Midbrain (tissue), 1 donor: ENCODE measurements around the gene ADAM15.

Experiments
- DNase-seq: peaks from one replicate; lab custom pipeline; 2025; lab: John Stamatoyannopoulos, UW

ADAM15 gene

DNA sequence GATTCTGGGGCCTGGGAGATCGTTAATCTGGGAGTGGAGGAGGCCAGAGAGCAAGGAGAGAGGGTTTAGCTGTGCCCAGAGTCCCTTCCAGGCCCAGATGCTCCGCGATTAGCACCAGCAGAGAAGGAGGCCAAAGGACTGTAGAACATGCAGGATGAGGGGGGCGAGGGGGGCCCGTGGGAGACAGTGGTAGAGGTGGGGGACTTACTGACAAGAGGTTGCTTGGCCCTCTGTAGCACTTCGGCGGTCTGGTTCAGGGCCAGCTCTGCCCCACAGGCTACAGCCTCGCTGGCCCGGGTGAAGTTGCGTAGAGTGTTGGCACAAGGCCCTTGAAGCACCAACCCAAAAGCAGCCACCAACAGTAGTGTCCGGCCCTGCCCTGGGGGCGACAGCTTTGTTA lies 18.2 kb upstream of the ADAM15 start:
- no peak for DNase-seq

DNA sequence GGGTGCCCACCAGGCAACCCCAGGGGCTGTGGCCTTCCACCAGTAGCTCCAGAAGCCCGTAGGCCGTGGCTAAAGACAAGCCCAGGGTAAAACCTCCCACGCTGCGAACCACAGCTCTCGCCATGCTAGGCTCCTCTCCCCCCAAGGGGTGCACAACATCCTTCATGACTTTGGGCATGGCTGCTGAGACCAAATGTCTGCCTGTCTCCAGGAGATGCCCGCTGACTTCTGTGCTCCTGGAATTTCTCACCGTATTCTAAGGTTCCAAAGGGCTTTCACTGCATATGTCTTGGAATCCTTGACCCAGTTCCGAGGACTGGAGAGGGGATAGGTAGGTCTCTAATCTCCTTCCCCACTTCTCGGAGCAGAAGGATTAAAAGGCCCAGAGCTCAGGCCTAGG lies 17.6 kb upstream of the ADAM15 start, which contains the start of the genes DCST1 and DCST2:
DCST1 (plus strand) TSS at position 301 of the 400 bp plus-strand sequence. CDS start 213 bp downstream, outside the sequence.
DCST2 (minus strand) TSS at position 258 of the 400 bp plus-strand sequence; CDS start at position 178, 80 bp downstream.
- DNase-seq, result no peak

DNA sequence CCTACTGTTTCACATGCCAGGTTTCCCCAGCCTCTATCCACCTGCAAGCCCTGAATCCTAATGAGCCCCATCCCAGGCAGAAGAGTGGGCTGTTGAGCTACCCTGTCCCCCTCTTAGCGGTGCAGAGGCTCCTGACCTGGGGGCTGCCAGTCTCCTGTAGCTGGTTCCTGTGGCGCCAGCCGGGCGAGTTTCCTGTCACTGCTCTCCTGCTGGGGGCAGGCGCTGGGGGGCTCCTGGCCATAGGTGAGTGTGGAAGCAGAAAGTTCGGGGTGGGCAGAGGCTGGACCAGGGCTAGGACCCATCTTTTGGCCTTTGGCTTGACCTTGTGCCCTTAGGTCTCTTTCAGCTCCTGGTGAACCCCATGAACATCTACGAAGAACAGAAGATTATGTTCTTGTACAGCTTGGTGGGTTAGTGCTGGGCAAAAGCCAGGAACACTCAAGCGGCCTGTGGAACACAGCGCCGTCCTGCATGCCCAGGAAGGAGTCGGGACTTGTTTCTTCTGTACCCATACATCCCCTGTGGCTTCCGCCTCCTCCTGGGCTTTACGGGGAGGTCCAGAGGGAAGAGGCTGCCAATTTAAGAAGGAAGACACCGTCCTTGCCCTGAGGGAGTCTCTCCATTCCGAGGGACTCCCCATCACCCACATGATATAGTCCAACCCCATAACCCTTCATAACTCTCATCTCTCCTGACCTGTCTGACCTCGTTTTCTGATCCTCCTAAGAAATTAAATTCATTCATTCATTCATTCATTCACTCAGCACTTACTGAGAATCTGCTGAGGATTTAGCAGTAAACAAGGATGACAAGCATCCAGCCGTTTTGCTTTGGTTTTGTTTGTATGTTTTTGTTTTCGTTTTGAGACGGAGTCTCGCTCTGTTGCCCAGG lies 16.6 kb upstream of the ADAM15 start:
- no peak for DNase-seq

DNA sequence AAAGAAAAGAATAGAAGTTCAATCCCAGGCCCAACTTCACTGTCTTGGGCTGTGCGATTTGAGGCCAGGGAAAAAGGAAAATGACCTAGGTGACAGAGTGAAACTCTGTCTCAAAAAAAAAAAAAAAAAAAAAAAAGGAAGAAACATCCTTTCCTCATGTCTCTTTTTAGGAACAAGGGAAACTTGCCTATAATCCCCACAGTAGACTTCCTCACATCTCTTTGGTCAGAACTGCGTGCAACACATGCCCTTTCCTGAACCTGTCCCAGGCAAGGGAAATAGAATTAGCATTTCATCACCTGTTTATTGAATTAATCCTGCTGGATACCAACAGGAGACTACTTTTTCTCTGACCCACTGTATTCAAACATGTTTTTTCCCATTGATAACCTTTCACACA lies 15.2 kb upstream of the ADAM15 start:
- DNase-seq, result no peak

DNA sequence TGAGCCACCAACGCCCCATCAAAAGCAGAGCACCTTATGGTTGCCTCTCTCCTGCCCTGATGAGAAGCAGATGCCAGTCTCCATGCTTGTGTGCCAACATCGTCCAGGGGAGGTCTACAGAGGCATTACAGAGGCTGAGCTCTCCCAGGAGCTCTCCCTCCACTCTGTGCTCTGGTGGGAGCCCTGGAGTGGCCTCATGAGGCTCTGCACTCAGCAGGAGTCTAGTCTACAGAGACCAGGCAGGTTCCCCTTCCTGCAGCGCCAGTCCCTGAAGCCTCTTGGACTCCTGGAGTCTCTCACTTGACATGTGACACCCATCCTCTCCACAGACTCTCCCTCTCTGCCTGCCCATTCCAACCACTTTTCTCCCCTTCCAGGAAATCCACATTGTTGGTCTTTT lies 14.1 kb upstream of the ADAM15 start:
- DNase-seq, result no peak

DNA sequence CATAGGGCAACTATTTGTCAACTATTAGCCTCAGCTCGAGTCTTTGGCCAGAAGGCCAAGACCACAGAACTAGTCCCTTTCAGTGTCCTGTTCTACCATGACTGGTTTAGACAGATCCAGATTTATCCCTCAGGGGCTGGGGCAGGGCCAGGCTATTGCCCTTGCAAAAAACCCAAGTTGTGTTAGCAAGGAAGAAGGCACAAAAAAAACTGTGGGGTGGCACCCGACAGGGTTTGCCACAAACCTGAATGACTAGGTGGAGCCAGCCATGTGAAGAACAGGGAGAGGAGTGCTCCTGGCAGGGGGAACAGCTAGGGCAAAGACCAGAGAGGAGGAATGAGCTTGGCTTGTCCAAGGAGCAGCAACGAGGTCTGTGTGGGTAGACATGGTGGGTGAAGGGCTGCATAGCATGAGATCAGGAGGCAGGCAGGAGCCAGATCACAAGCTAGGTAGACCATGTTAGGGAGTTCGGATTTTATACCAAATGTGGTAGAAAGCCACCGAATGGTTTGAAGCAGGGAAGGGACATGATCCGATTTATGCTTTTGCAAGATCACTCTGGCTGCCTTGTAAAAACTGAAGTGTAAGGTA lies 13.2 kb upstream of the ADAM15 start:
- DNase-seq, result no peak

DNA sequence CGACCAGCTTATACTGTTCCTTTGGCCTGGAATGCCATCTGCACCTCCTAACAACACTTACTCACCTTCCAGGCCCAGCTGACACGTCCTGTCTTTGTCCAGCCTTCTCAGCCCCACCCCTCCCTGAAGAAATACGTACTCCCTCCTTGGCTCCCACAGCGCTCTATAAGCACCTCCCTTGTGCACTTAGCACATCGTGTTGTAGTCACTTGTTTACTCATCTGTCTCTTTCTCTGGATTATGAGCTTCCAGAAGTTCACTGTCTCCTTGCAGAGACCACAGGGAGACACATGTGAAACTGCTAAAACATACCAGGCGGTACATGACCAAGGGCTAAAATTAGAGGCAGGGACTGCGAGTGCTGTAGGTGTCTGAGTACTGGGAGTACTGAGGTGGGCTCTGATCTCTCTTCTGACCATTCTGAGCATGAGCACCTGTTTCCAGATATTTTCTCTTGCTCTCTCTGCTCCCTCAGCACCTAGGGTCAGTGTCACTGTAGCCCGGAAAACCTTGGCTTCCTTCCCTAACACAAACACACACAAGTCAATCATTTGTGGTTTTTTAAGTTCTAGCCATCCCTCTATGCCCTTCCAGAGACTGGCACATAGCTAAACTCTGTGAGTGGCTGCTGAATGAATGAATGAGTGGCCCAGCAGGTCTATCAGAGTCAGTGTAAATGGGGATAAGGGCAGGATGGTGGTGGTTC lies 12.4 kb upstream of the ADAM15 start:
- no peak for DNase-seq

DNA sequence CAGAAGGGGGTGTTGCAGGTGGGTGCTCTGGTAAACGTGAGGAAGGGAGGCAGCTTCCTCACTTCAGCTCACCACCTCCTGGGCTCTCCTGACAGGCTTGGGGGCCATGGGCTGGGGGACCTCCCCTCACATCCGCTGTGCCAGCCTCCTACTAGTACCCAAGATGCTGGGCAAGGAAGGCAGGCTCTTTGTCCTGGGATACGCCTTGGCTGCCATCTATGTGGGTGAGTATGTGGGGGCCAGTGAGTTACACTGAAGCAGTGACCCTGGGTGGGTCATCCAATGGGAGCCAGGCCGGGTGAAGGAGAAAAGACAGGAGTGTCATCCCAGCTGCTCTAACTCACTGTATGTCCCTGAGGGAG lies 11.8 kb upstream of the ADAM15 start:
- DNase-seq, result no peak

DNA sequence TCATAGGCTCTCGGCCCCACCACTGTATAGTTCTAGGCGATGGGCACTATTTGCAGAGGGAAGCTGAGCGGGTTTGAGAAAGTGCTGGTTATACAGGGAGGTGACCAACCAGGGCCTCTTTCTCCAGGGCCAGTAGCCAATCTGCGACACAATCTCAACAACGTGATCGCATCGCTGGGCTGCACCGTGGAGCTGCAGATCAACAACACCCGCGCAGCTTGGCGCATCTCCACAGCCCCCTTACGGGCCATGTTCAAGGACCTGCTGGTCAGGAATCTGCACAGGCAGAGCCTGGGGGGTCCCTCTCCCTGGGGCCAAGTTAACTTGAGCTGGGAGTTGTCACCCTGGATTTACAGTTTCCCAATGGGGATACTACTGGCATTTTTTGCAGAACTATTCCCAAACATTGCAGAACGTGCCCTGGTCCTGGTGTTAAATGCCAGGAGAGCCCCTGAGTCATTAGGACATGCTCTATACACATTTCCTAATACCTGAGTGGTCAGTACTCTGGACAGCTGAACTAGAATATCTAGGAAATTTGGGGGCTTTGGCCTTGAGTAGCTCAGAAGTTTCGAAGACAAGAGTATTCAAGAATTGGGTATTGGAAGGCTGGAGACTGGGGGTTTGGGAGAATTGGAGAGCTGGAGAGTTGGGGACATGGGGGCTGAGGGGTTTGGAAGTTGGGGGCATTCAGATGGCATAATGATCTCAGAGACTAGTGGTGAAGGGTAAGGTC lies 10.6 kb upstream of the ADAM15 start:
- no peak for DNase-seq

DNA sequence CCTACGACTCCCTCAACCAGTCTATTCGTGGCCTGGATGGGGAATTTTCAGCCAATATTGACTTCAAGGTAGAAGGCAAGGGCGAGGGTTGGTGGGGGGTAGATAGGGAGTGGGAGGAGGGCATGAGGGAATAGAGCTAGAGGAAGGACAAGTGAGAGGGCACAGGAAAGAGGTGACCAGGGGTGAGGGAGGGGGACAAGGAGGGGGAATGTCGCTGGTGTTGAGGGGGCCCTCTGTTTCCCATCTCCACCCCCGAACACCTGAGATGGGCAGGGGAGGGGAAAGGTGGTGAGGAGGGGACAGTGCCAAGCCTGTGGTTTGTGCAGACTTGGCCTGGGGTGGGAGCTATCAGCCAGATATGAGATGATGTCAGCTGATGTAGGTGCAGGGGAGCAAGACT lies 8.3 kb upstream of the ADAM15 start:
- DNase-seq, result no peak

DNA sequence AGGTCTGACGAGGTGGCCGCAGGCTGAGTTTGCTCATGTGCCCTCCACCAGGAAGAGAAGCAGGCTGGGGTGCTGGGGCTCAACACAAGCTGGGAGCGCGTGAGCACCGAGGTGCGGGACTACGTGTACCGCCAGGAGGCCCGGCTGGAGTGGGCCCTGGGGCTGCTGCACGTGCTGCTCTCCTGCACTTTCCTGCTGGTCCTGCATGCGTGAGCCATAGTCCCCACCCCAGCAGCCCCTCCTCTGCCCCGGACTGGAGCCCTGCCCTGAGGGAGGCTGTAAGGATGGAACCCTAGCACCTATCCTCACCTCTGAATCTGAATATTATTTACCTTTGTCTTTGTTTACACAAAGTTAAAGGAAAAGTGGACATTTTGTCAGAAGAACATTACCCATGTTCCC lies 7.8 kb upstream of the ADAM15 start:
- DNase-seq, result no peak

DNA sequence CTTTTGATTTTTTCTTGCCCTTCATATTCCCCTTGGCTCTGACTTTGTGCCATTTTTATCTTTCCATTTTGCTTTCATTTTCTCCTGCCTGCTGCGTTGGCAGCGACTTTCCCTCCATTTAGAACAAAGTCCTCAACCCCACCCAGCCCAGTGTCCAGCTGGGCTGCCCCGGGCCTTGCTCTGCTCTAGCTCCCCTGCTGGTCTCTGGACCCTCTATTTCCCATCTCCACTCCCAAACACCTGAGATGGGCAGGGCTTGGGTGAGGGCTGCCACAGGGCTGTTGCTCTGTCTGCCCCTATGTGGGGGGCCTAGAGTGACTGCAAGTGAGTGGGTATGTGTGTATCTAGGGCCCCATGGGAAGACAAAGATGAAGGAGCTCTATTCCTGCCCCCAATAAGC lies 7.3 kb upstream of the ADAM15 start:
- no peak for DNase-seq

DNA sequence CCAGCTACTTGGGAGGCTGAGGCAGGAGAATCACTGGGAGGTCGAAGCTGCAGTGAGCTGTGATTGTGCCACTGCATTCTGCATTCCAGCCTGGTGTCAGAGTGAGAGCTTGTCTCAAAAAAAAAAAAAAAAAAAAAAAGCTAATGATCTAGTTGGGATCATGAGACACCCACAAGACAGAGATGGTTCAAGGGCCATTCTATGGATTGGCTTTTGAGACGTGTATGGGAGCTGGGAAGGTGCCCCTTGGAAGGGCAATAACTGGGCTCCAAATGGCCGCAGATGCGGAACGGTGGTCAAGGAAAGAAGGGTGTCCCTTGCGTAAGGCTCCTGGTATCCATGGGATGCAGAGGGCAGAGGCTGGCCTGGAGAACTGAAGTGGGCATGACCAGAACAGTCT lies 6.8 kb upstream of the ADAM15 start:
- no peak for DNase-seq

DNA sequence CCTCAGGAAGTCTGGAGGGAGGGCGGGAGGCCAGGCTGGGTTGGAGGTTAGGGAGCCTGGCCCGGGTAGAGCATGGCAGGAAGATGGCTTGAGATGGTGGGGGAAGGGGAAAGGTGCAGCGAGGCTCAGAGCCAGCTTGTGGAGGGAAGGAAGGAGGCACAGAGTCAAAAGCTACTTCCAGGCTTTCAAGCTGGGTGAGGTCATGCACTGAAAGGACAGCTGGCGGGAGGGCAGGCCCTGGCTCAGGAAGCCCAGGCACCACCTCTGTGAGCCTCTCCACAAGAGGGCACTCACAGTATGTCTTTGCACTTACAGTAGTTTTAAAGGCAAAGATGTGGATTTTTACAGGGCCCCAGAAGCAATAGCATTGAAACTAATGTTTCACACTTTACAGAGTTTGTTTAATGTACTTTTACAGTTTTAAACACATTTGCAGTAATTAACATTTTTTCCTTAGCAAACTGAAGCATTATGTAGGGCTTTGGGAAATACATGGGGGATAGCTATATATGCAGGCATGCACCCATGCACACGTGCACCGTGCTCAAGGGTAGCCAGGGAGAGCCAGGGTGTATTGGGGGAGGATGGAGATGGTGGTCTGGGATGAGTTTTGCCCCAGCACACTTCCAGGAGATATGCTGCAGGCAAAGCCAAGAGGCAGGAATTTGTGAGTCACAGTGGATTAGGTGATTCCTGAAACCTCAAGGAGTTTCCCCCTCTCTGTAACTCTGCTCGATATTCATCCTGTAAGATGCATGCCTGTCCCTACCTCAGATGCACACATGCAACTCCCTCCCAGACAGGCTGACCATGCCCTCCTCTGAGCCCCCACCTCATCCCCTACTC lies 6.1 kb upstream of the ADAM15 start:
- peak; percentile 79 for DNase-seq

DNA sequence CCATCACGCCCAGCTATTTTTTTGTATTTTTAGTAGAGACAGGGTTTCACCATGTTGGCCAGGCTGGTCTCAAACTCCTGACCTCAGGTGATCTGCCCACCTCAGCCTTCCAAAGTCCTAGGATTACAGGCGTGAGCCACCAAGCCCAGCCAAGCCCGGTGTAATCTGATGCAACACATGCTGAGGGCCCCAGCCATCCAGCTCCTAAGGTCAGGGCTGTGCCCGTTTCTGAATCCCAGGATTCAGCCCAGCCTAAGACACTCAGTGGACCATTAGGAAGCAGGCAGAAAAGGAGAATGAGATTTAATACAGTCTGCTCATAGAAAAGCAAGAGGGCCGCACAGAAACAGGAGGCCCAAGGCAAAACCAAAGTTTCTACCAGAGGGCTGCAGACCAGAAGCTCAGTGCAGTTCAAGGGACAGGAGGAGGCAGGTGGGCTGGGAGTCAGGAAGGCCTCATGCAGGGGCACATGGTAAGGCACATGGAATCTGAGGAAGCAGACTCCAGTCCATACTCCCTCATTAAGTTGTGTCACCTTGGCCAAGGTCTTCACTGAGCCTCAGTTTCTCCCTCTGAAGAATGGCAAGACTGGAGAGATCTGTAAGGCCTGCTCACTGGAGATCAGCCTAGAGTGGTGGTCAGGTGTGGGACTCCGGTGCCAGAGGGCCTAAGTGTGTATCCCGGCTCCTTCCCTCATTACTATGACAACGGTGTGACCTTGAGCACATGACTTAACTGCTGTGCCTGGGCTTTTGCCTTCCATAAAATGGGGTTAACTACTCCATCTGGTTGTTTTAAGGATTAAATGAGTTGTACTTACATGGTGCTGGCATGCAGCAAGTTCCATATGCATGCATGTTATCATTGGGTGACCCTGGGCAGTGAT lies 2.4 kb upstream of the ADAM15 start:
- DNase-seq, result no peak

DNA sequence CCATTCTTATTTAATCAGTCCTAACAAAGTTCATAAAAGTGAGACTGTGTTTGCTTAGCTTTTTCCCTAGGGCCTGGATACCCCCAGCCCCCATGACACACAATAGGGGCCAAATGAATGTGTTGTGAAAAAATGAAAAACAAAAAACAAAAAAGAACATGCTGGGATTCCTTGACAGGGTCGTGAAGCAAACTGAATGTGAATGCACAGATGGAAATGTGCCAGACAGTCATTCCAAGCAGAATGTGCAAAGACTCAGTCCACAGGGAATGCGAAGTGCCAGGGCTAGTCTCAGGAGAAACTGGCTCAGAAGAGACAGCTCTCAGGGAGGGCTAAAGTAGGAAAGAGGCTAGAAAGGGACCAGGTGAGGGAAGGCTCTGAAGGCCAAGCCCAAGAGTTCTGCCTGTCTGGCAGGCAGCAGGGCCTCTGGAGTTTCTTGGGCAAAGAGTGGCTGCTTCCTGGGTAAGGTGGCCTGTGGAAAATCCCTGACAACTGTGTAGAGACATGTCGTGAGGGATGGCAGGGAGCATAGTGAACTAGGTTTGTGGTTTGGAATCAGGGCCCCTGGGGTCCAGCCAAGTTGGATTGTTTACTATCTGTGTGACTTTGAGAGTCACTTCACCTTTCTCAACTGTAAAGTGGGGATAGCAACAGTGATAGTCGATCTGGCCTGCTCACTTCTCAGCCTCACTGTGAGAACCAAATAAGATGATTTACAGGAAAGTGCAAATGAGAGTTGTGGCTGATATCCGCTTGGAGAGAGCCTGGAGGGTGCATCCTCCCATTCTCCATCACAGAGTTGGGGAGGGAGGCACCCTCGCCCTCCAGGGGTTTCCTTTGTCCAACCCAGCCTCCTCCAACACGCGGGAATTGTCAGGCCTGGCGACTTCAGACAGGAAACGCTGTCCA lies 1.2 kb upstream of the ADAM15 start:
- no peak for DNase-seq

DNA sequence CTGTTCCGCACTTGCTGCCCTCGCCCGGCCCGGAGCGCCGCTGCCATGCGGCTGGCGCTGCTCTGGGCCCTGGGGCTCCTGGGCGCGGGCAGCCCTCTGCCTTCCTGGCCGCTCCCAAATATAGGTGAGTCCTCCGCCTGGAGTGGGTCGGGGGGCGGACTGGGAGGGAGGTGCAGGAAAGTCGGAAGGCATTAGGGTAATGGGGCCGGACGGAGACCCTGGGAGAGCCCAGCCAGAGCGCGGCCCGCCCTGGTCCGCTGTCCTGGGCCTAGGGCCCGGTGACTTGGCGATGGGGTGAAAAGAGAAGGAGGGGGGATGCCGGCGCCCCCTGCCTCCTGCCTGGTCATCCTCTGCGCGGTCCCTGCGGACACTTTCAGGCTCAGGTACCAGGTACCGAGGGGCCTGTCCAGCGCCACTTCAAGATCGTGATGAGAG lies 243 bp downstream of the ADAM15 start:
- no peak for DNase-seq

DNA sequence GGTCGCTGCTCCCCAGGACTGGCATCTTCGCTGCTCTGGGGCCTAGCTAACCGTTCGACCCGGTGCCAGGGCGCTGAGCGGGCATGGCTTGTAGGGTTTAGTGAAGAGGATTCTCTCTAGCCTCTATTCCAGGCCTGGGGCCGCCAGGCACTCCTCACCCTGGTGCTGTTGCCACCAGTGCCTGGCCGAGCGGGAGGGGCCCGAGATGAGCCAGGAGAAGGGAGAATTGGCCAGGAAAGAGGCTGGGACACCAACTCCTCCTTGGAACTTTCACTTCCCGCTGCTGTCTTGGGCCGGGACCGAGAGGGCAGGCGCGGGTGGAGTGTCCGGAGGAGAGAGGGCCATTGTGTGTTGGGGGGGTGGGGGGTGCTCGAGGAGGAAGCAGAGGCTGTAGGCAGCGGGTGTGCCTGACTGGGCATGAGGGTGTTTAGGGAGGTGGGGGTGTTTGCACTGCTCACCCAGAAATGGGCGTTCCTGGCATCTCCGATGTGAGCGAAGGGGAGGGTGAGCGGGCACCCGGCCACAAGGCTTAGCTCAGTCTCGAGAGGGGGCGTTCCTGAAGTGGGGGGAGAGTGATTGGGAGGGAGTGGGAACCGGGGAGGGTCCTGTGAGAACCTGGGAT lies 772 bp downstream of the ADAM15 start:
- DNase-seq, result peak; percentile 59
